HepG2 (cell line): ENCODE data around the gene CAMK2N2. TPM values are rescaled to one million over a fixed set of nuclear protein-coding genes. Genes with fewer than 3 reads are reported as not detected.

Experiments used
- ATAC-seq: fragments of 200-7000 bp; cut with Tn5 transposase; 3 replicates; pipeline ENCODE4 v1.9.1; 2020; ENCODE audit warnings: mild to moderate bottlenecking, moderate library complexity
- BruUV-seq: library from RNA; stranded (reverse); fragments of 400-500 nt; replicated peaks from 2 replicates; lab custom pipeline; 2021; lab: Mats Ljungman, UMichigan
- CTCF ChIA-PET: fragments of 300-600 bp; formaldehyde crosslinking; extraction: SDS; loops from one replicate; lab custom pipeline; 2021; ENCODE audit warnings: low total read pairs, inconsistent platforms, low intra/inter-chr PET ratio; lab: Yijun Ruan, JAX
- POLR2A ChIA-PET: fragments of 350-600 bp; sonication (Branson Sonifier 250); formaldehyde crosslinking; loops from one replicate; lab custom pipeline; 2020; ENCODE audit warnings: antibody characterized with exemption, inconsistent platforms; lab: Yijun Ruan, JAX
- DNase-seq: peaks from one replicate; pipeline ENCODE4 v3.0.0-alpha.2; 2015; ENCODE audit warnings: low spot score
- FAIRE-seq: peaks from 3 replicates; lab custom pipeline; 2011; peaks lifted over from hg19 to GRCh38; lab: Jason Lieb, UNC
- H2AFZ ChIP-seq: one replicate; pipeline ENCODE4 v1.6.1; 2011; ENCODE audit warnings: low read length, inconsistent platforms
- H3K27ac ChIP-seq: fragments of 300-600 bp; 3 replicates; pipeline ENCODE4 v1.8.0; 2011; ENCODE audit warnings: mixed run types, mild to moderate bottlenecking, mixed read lengths, low read length, inconsistent platforms; ENCODE audit not compliant: insufficient read depth; ENCODE audit errors: extremely low read length
- H3K27me3 ChIP-seq, 2 experiments: fragments of 200-600 bp in 1 of 2; 2 replicates in 1 of 2; 3 replicates in 1 of 2; pipeline versions ENCODE4 v1.6.0 to v1.8.0; 2011; ENCODE audit warnings: low read length in 2 of 2, mild to moderate bottlenecking in 2 of 2, moderate library complexity in 2 of 2, inconsistent platforms in 1 of 2; ENCODE audit not compliant: insufficient read depth in 2 of 2, control insufficient read depth in 1 of 2
- H3K36me3 ChIP-seq, 2 experiments: fragments of 200-600 bp in 1 of 2; replicated peaks in 1 of 2; 2 replicates in 1 of 2; 3 replicates in 1 of 2; pipeline versions ENCODE4 v1.5.1 to v1.8.0; 2011; ENCODE audit warnings: low read length in 2 of 2, inconsistent platforms in 1 of 2; ENCODE audit not compliant: insufficient read depth in 2 of 2, control insufficient read depth in 1 of 2
- H3K4me1 ChIP-seq: 2 replicates; pipeline ENCODE4 v1.5.1; 2012; ENCODE audit warnings: low read length, inconsistent platforms; ENCODE audit not compliant: insufficient read depth
- H3K4me2 ChIP-seq: 2 replicates; pipeline ENCODE4 v1.6.0; 2011; ENCODE audit warnings: low read depth, low read length, inconsistent platforms
- H3K4me3 ChIP-seq, 3 experiments: fragments of 200-600 bp in 1 of 3; sonication (generic), shearing (Covaris generic) in 1 of 3; replicated peaks in 1 of 3; 2 replicates each; pipeline ENCODE4 v1.5.1; 2011 to 2016; ENCODE audit warnings: low read length in 3 of 3, inconsistent platforms in 2 of 3, low read depth in 2 of 3, mild to moderate bottlenecking in 2 of 3, control low read depth in 1 of 3, mixed read lengths in 1 of 3; ENCODE audit not compliant: insufficient read depth in 1 of 3
- H3K79me2 ChIP-seq: one replicate; pipeline ENCODE4 v1.6.1; 2011; ENCODE audit warnings: low read length, inconsistent platforms; ENCODE audit not compliant: insufficient read depth
- H3K9ac ChIP-seq: 2 replicates; pipeline ENCODE4 v1.6.0; 2011; ENCODE audit warnings: mild to moderate bottlenecking, low read depth, low read length, inconsistent platforms; ENCODE audit not compliant: insufficient read depth
- H3K9me3 ChIP-seq: 2 replicates; pipeline ENCODE4 v1.5.1; 2012; ENCODE audit warnings: mild to moderate bottlenecking, low read length
- H4K20me1 ChIP-seq: 2 replicates; pipeline ENCODE4 v1.6.0; 2011; ENCODE audit warnings: inconsistent platforms, mild to moderate bottlenecking, low read length, moderate library complexity; ENCODE audit not compliant: insufficient read depth
- HOXA3 ChIP-seq: sonication (generic); formaldehyde crosslinking; IDR thresholded peaks from 2 replicates; pipeline ENCODE4 v1.5.0; 2020; ENCODE audit warnings: missing genetic modification reagents
- NFATC3 ChIP-seq: sonication (generic); formaldehyde crosslinking; IDR thresholded peaks from 2 replicates; pipeline ENCODE4 v1.5.1; 2020; ENCODE audit warnings: mild to moderate bottlenecking, missing genetic modification reagents
- POLR2AphosphoS2 ChIP-seq: IDR thresholded peaks from 2 replicates; pipeline ENCODE4 v1.6.1; 2011; ENCODE audit warnings: low read depth, low read length, improper control_type of control experiment
- YEATS2 ChIP-seq: sonication (generic); formaldehyde crosslinking; IDR thresholded peaks from 2 replicates; pipeline ENCODE4 v1.4.0; 2020; ENCODE audit warnings: missing genetic modification reagents, borderline replicate concordance
- ZNF501 ChIP-seq: sonication (generic); formaldehyde crosslinking; IDR thresholded peaks from 2 replicates; pipeline ENCODE4 v1.5.1; 2020; ENCODE audit warnings: mild to moderate bottlenecking, moderate library complexity, missing genetic modification reagents
- ZNF878 ChIP-seq: sonication (generic); formaldehyde crosslinking; IDR thresholded peaks from 2 replicates; pipeline ENCODE4 v1.8.1; 2023; ENCODE audit warnings: mild to moderate bottlenecking, missing genetic modification reagents, moderate library complexity
- WGBS: methylation state at CpG from one replicate; pipeline ENCODE4 v1.1.6; 2017; ENCODE audit warnings: low lambda C conversion rate; 5-methylcytosine and 5-hydroxymethylcytosine counted together
- in situ Hi-C: cut with HindIII; loops from 2 replicates; pipeline ENCODE4 v1.10.0; 2017; ENCODE audit warnings: low pct_unique_long_range_greater_than_20kb; ENCODE audit not compliant: extremely low pct_ligation_motif_present
- intact Hi-C: fragments of 100-400 bp; cut with micrococcal nuclease; formaldehyde crosslinking; loops from one replicate; pipeline ENCODE4 v1.10.0; 2022; ENCODE audit not compliant: unreplicated experiment
- polyA plus RNA-seq, 8 experiments: library from polyadenylated mRNA; depleted of rRNA in 3 of 8; stranded (reverse) in 7 of 8; unstranded in 1 of 8; fragments of >200 nt; fragmentation: Illumina TruSeq in 4 of 8; extraction: Trizol in 4 of 8; gene quantifications; 2 replicates each; pipeline versions ENCODE4 v1.2.1 to v1.2.3, GENCODE V29; 2011 to 2016; ENCODE audit warnings: low read depth in 4 of 8, missing spikeins in 1 of 8, mixed read lengths in 1 of 8; ENCODE audit not compliant: insufficient read depth in 1 of 8
- total RNA-seq, 5 experiments: library from RNA; depleted of rRNA; stranded (reverse); fragments of >200 nt; fragmentation: Illumina TruSeq; extraction: Trizol; gene quantifications; 2 replicates each; pipeline ENCODE4 v1.2.3, GENCODE V29; 2016; ENCODE audit warnings: low read depth in 1 of 5
- TF ChIP-seq, protein P1 (sequence below): sonication (generic); formaldehyde crosslinking; IDR thresholded peaks from 2 replicates; pipeline ENCODE4 v1.9.0; 2021; ENCODE audit warnings: mild to moderate bottlenecking, missing genetic modification reagents

Gene CAMK2N2
- total and polyA plus RNA-seq, 2 of the 13 experiments (the other 11 are each of a cell fraction or from before 2014, with no cell fraction given): 0.12 to 0.27 TPM

DNA sequence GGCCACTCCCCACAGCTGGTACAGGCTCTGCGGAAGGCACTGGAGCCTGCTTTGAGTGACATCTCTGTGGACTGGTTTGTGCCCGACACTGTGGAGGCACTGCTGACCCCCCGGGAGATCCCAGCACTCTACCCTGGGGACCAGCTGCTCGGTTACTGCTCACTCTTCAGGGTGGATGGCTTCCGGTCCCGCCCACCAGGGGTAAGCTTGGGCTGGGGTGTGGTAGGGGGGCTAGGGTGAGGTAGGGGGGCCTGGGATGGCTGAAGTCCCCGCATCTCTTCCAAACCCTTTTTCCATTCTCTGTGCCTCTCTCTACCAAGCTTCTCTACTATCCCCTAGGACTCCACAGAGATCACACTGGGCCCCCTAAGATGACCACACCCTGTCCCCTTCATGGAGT lies 24.1 kb downstream of the CAMK2N2 start:
- Histone ChIP-seq H3K4me1 (peaks cover 15% of the 10 kb centered on the region), H3K36me3 (peaks cover 0 to 2% of the 10 kb centered on the region in 2 experiments; a peak in 1 of 5 replicates), H4K20me1 (peaks cover 4% of the 10 kb centered on the region), H3K4me2 (no peak overlapping the region), H3K9ac (no peak overlapping the region), H3K4me3 (no peak overlapping the region), H3K79me2 (no peaks in the 10 kb centered on the region), H3K9me3 (no peaks in the 10 kb centered on the region), H3K27ac (no peak overlapping the region), H3K27me3 (peaks cover 10 to 67% of the 10 kb centered on the region in 2 experiments; a peak in 4 of 5 replicates), H2AFZ (no peak overlapping the region)
- ATAC-seq (no peak), DNase-seq (no peak), FAIRE-seq (no peak)
- BruUV-seq: no TSS peak
- WGBS: 0% methylated on average over 1 of the region's 7 CpGs
- ChIA-PET POLR2A (no interaction called here), CTCF (no interaction called here)
- in situ Hi-C loops: no loop called here
- intact Hi-C loops: no loop called here
- TF ChIP-seq POLR2AphosphoS2 (no peak), NFATC3 (CRISPR knock-in tag) (no peak), ZNF878 (CRISPR knock-in tag) (no peak), ZNF501 (CRISPR knock-in tag) (no peak), YEATS2 (no peak), HOXA3 (CRISPR knock-in tag) (no peak)
- TF ChIP-seq, protein P1, sequence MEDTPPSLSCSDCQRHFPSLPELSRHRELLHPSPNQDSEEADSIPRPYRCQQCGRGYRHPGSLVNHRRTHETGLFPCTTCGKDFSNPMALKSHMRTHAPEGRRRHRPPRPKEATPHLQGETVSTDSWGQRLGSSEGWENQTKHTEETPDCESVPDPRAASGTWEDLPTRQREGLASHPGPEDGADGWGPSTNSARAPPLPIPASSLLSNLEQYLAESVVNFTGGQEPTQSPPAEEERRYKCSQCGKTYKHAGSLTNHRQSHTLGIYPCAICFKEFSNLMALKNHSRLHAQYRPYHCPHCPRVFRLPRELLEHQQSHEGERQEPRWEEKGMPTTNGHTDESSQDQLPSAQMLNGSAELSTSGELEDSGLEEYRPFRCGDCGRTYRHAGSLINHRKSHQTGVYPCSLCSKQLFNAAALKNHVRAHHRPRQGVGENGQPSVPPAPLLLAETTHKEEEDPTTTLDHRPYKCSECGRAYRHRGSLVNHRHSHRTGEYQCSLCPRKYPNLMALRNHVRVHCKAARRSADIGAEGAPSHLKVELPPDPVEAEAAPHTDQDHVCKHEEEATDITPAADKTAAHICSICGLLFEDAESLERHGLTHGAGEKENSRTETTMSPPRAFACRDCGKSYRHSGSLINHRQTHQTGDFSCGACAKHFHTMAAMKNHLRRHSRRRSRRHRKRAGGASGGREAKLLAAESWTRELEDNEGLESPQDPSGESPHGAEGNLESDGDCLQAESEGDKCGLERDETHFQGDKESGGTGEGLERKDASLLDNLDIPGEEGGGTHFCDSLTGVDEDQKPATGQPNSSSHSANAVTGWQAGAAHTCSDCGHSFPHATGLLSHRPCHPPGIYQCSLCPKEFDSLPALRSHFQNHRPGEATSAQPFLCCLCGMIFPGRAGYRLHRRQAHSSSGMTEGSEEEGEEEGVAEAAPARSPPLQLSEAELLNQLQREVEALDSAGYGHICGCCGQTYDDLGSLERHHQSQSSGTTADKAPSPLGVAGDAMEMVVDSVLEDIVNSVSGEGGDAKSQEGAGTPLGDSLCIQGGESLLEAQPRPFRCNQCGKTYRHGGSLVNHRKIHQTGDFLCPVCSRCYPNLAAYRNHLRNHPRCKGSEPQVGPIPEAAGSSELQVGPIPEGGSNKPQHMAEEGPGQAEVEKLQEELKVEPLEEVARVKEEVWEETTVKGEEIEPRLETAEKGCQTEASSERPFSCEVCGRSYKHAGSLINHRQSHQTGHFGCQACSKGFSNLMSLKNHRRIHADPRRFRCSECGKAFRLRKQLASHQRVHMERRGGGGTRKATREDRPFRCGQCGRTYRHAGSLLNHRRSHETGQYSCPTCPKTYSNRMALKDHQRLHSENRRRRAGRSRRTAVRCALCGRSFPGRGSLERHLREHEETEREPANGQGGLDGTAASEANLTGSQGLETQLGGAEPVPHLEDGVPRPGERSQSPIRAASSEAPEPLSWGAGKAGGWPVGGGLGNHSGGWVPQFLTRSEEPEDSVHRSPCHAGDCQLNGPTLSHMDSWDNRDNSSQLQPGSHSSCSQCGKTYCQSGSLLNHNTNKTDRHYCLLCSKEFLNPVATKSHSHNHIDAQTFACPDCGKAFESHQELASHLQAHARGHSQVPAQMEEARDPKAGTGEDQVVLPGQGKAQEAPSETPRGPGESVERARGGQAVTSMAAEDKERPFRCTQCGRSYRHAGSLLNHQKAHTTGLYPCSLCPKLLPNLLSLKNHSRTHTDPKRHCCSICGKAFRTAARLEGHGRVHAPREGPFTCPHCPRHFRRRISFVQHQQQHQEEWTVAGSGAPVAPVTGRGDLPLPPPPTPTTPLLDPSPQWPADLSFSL (CRISPR knock-in tag): no peak
